Fibroblast of skin of right biceps (primary cell): Measurements from ENCODE around the gene BCAR3.

Experiments
- DNase-seq: peaks from one replicate; pipeline ENCODE4 v3.0.0-alpha.2; 2013

BCAR3 gene

DNA sequence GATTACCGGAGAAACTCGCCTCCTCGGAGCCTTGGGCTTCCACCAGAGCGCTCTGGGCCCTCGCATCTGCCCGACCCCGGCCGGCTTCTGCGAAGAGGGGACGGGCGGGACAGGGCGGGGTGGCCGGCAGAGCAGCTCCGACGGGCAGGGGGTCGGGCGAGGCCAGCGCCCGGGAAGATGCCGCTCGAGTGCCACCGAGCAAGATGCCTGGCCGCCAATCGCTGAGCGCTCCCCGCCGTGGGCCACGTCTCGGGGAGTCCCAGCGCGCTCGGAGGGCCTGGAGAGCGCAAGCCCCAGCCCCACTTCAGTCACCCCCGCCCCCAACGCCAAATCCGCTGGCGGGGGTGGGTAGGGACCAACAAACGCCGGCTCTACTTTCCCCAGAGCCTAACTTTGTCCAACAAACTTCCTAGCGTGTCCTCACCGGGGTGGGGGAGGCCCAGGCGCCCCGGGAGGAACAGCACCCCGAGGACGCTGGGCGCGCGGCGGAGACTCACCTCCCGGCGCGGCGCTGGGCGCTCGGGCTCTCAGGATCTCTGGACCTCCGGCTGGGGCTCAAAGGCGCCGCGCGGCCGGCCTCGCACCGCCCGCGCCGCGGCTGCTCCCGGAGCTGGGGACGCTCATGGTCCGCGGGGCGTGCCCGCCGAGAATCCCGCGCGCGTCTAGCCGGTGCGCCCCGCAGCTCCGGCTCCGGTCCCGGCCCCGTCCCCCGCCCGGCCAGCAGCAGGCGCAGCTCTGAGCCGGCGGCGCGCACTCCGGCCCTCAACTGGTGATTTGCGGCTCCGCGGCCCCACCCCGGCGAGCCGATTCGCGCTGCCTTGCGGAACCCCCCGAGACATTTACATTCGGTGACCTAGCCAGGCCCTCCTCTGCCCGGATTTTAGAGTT, at the start of gene BCAR3:
TSS of gene BCAR3 (minus strand) at position 737 of the 888 bp plus-strand sequence. CDS start 6,907 bp downstream, outside the sequence.
- DNase-seq = peak; percentile 83

DNA sequence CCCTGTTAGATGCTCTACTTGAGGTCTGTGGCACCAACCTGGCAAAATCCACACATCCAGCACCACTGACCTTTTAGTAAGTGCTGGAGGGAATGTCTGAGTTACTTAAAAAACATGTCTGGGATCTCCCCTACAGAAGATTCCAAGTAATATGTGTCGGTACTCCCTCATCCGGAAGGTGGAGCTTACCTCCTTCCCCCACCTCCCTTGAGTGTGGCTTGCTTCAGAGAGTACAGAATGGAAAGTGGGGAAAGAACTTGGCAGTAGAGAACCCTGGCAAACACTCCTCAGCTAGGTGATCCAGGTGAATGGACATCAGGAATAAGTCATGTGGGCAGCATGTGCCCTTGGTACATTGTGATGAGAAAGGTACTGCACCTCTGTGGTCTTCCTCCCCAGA, 49.0 kb upstream of the BCAR3 start:
- DNase-seq = no peak

- DNase-seq = no peak
Measured at GRCh38 chr1:93729906-93730305, 48.3 kb upstream of the BCAR3 start.

GRCh38 chr1:93729502-93729901, 47.9 kb upstream of the BCAR3 start:
- DNase-seq = no peak

GRCh38 chr1:93728480-93729131, 47.0 kb upstream of the BCAR3 start:
- DNase-seq = no peak

DNA sequence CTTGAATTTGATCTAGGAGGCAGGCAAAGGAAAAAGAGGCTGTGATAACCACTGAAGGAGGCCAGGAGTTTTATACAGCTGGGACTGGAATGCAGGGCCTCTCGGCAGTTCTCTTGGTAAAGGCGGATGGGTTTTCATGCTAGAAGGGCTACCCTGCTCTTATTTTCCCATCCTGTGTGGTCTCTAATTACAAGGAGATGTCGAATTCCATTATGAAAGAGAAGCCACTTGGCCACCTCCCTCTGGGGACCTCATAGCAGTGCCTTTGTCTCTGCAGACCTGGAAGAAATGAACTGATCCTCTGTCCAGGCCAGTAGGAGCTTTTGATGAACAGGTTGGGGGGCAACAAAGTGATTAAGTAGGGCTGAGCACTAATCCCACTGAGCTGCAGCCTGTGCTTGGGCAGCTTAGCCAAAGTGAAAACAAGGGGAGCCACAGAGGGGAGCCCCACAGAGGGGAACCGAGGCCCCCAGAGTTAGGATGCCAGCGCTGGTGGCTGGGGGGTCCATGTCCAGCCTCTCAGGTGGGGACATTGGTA, 42.2 kb upstream of the BCAR3 start:
- DNase-seq = no peak

- peak; percentile 45 for DNase-seq
Measured at GRCh38 chr1:93723110-93723509, 41.5 kb upstream of the BCAR3 start.

DNA sequence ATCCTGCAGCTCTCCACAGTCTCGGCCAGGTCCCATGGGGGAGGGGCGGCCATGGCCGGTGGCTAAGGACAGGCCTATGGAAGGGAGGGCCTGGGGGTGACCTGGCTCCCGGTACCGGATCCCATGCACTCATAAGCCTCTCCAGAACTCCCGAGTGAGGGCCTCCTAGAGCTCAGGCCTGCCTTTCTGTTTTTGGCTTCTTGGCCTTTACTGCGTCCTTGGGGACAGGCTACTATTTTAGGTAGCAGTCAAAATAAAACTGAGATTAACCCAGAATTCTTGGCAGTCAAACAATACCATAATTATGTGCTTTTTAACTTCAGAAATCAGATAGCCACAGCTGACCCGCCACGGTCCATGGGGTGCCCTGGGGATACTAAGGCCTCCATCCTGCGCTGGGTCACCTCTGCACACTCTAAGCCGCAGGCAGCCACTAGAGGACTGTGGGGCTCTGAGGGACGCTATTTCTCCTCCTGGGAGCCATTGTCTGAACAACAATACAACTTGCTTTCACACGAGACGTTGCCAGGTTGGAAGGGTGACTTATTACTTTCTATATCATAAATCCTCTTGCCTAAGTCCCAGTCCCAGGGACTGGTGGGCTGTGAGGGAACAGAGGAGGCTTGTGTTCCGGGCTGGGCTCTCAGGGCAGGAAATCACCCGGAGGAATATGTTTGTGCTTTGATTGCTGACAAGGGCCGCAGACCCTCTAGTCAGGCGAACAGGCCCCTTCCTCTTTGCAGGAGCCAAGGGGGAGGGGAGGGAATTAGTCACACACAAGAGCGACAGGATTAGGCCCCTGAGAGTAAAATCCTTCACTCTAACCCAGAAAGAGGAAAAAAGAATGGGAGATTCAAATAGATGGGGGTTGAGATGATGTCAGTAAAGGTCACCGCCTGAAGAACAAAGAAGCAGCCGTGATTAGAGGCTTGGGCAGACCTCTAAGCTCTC, 40.7 kb upstream of the BCAR3 start:
- DNase-seq = no peak

DNA sequence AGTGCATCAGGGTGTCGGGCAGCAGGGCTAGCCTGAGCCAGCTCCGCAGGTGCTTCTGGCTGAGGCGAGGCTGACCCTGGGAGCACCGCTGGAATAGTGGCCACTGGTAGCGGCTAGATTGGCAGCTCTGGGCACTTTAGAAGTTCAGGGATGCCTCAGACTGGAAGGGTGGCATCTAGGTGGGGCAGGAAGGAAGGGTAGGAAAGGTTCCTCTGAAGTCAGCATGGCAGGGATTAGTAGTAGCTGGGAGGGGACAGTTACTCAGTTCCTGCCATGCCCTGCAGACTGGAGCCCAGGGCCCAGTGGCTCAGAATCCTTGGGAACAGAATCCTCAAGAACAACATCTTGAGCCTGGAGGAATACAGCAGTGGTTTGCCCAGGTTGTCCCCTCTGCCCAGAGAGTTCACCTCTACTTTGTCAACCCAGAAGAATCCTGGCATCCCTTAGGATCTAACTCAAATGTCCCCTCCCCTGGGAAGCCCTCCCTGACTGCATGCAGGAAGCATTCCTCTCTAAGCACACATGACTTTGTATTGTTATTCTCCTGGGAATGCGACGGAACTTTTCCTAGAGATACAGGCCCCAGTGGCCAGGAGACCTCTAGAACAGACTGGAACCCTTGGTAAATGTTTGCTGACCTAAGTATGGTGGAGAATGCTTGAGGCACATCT, 39.5 kb upstream of the BCAR3 start:
- no peak for DNase-seq

- DNase-seq = no peak
Measured at GRCh38 chr1:93717640-93718039, 36.0 kb upstream of the BCAR3 start.

GRCh38 chr1:93716941-93717368, 35.3 kb upstream of the BCAR3 start:
- peak; percentile 63 for DNase-seq

GRCh38 chr1:93716163-93716562, 34.5 kb upstream of the BCAR3 start:
- no peak for DNase-seq

GRCh38 chr1:93715529-93716126, 34.0 kb upstream of the BCAR3 start:
- DNase-seq = peak; percentile 76

DNA sequence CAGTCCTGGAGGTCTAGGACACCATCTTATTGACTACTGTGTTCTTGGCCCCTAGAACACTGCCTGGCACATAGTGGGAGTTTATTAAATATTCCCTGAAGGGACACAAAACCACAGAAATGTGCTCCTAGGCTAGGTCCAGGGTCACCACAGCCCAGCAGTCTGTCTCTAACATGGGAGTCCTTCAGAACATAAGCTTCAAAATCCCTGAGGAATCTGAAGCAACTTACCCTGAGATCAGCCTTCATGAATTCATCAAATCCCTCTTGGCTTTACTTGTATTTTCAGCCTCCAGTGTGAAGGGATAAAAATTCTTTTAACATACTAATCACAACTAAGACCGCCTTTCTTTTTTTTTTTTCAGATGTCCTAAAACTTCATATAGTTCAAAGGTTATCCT, 32.7 kb upstream of the BCAR3 start:
- DNase-seq = no peak

- DNase-seq = peak; percentile 45
Measured at GRCh38 chr1:93713341-93713740, 31.7 kb upstream of the BCAR3 start.

- DNase-seq = no peak
Measured at GRCh38 chr1:93712741-93713140, 31.1 kb upstream of the BCAR3 start.

DNA sequence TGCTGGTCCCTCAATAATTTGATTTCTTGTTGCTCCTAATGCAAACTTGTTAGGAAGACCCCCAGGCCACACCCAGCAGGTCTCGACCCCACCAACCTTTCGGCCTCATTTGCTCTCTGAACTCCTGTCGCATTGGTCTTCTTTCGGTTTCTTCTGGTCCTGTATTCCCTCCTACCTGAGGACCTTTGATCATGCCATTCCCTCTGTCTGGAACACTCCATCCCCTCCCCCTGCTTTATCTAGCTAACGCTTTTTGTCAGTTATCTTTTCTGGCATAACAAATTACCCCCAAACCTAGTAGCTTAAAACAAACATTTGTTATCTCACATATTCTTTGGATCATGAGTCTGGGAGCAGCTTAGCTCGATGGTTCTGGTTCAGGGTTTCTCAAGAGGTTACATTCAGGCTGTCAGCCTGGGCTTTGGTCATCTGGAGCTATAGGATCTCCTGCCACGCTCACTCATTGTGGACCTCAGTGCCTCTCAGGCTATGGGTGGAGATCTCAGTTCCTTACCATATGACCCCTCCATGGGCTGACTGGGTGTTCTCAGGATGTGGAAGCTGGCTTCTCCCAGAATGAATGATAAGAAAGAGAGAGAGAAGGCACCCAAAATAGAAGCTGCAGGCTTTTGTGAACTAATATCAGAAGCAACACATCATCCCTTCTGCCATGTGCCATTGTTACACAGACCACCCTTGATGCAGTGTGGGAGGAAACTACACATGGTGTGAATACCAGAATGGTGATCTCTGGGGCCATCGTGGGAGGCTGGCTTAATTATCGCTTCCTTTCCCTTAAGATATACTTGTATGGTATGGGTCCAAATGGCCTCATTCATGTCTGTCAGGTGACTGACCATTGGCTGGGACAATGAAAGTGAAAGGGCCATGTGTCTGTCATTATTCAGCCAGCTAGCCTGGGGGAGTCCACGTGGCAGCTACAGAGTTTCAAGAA, 29.1 kb upstream of the BCAR3 start:
- DNase-seq = peak; percentile 40

- DNase-seq = peak; percentile 33
Measured at GRCh38 chr1:93708734-93709481, 27.3 kb upstream of the BCAR3 start.

DNA sequence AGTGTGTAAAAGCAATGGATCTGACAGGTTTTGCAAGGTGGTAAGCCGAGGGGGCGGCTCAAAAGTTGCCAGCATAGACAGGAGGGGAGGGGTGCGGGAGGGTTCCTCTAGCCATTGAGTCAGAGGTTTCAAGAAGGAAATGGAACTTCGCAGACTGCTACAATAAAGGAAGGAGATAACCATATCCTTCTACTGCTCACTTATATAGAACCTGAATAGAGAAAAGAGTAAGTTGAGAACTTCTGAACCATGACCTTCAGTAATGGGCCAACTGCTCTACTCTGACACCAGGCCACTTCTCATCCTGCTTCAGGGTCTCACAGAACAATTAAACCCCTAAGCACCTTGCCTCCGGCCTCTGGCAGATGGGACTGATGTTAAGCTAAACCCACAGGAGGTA, 26.3 kb upstream of the BCAR3 start:
- DNase-seq = no peak
